ENCODE results near the gene PWWP2B. TPM values are rescaled to one million over a fixed set of nuclear protein-coding genes. Genes with fewer than 3 reads are reported as not detected.

Gene PWWP2B
- total and polyA plus RNA-seq, 2 of the 13 experiments (the other 11 are each of a cell fraction or from before 2014, with no cell fraction given), result 2.3 to 4.7 TPM

GRCh38 chr10:132433671-132434340, 36.8 kb downstream of the PWWP2B start:
- in situ Hi-C loops (cut with HindIII; ENCODE audit: extremely low pct_ligation_motif_present, low pct_unique_long_range_greater_than_20kb) (no loop called here), intact Hi-C loops (cut with micrococcal nuclease; ENCODE audit: unreplicated experiment) (no loop called here)
- POLR2A ChIA-PET, result no interaction called here
- Histone ChIP-seq H3K4me2 (ENCODE audit: low read depth, low read length) (peak overlapping the region; percentile 37), H4K20me1 (ENCODE audit: insufficient read depth, low read length) (no peaks in the 10 kb centered on the region), H3K4me1 (ENCODE audit: insufficient read depth, low read length) (peaks cover 3% of the 10 kb centered on the region; the same call in 1 of the 2 replicates), H3K27me3 (ENCODE audit: control insufficient read depth in 1 of 2, insufficient read depth in 2 of 2, low read length in 2 of 2) (peaks cover 2 to 21% of the 10 kb centered on the region in 2 experiments; a peak in 3 of 5 replicates), H3K27ac (ENCODE audit: extremely low read length, insufficient read depth, low read length) (no peak overlapping the region), H3K36me3 (replicated peaks in 1 of 2; ENCODE audit: control insufficient read depth in 1 of 2, insufficient read depth in 2 of 2, low read length in 2 of 2) (no peaks in the 10 kb centered on the region), H3K4me3 (replicated peaks in 1 of 3; ENCODE audit: insufficient read depth in 1 of 3, low read depth in 2 of 3, low read length in 3 of 3) (peak overlapping the region in 1 of 3 experiments; percentile 7; a peak in 1 of 6 replicates), H3K9ac (ENCODE audit: insufficient read depth, low read depth, low read length) (no peak overlapping the region), H3K9me3 (ENCODE audit: low read length) (no peaks in the 10 kb centered on the region), H2AFZ (ENCODE audit: low read length) (peak overlapping the region; percentile 27), H3K79me2 (ENCODE audit: insufficient read depth, low read length) (no peaks in the 10 kb centered on the region)
- CTCF ChIA-PET (ENCODE audit: low intra/inter-chr PET ratio, low total read pairs), result no interaction called here
- ATAC-seq (no peak), DNase-seq (ENCODE audit: low spot score) (no peak), FAIRE-seq (no peak)
- no TSS peak for BruUV-seq (replicated peaks)
- WGBS (ENCODE audit: low lambda C conversion rate), result 85% methylated on average over 8 of the region's 21 CpGs
- TF ChIP-seq ARID5B (CRISPR knock-in tag; IDR thresholded peaks at IDR 0.05) (no peak), UBTF (CRISPR knock-in tag; IDR thresholded peaks at IDR 0.05) (no peak), ZNF670 (CRISPR knock-in tag; IDR thresholded peaks at IDR 0.05; ENCODE audit: borderline replicate concordance) (no peak), AGO2 (optimal IDR thresholded peaks at IDR 0.05; ENCODE audit: low read depth, low read length) (no peak), ZNF136 (CRISPR knock-in tag; IDR thresholded peaks at IDR 0.05; ENCODE audit: low read depth) (no peak), POLR2G (IDR thresholded peaks at IDR 0.05; ENCODE audit: low read depth, low read length) (no peak), ZNF232 (CRISPR knock-in tag; IDR thresholded peaks at IDR 0.05; ENCODE audit: borderline replicate concordance) (no peak), LCORL (IDR thresholded peaks at IDR 0.05) (no peak), LCORL (CRISPR knock-in tag; IDR thresholded peaks at IDR 0.05) (no peak), KDM5B (CRISPR knock-in tag; IDR thresholded peaks at IDR 0.05; ENCODE audit: borderline replicate concordance) (no peak), ZNF781 (CRISPR knock-in tag; IDR thresholded peaks at IDR 0.05; ENCODE audit: borderline replicate concordance, not compliant biosample characterization) (no peak), TP53 (CRISPR knock-in tag; conservative IDR thresholded peaks at IDR 0.05) (no peak), ZNF776 (CRISPR knock-in tag; IDR thresholded peaks at IDR 0.05) (no peak)
- TF ChIP-seq, protein P1, sequence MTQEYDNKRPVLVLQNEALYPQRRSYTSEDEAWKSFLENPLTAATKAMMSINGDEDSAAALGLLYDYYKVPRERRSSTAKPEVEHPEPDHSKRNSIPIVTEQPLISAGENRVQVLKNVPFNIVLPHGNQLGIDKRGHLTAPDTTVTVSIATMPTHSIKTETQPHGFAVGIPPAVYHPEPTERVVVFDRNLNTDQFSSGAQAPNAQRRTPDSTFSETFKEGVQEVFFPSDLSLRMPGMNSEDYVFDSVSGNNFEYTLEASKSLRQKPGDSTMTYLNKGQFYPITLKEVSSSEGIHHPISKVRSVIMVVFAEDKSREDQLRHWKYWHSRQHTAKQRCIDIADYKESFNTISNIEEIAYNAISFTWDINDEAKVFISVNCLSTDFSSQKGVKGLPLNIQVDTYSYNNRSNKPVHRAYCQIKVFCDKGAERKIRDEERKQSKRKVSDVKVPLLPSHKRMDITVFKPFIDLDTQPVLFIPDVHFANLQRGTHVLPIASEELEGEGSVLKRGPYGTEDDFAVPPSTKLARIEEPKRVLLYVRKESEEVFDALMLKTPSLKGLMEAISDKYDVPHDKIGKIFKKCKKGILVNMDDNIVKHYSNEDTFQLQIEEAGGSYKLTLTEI (CRISPR knock-in tag; conservative IDR thresholded peaks at IDR 0.05), result no peak
- TF ChIP-seq, protein P2, sequence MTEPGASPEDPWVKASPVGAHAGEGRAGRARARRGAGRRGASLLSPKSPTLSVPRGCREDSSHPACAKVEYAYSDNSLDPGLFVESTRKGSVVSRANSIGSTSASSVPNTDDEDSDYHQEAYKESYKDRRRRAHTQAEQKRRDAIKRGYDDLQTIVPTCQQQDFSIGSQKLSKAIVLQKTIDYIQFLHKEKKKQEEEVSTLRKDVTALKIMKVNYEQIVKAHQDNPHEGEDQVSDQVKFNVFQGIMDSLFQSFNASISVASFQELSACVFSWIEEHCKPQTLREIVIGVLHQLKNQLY (CRISPR knock-in tag; IDR thresholded peaks at IDR 0.05), result no peak
